Neural progenitor cell (in vitro differentiated cells): ENCODE measurements around the gene S100A2.
A peak's percentile ranks its signal among the peaks of the same experiment; 100 is the strongest.

Experiments used
- EZH2 ChIP-seq: fragments of 200-600 bp; sonication (generic); IDR thresholded peaks from 2 replicates; pipeline ENCODE4 v1.6.1; 2017; ENCODE audit warnings: antibody characterized with exemption, mild to moderate bottlenecking, moderate library complexity
- EZH2phosphoT487 ChIP-seq: fragments of 200-600 bp; sonication (generic); IDR thresholded peaks from 2 replicates; pipeline ENCODE4 v1.6.1; 2017; ENCODE audit warnings: antibody characterized with exemption
- TF ChIP-seq, protein P1 (sequence below): fragments of 200-600 bp; sonication (generic); IDR thresholded peaks from 2 replicates; pipeline ENCODE4 v1.5.1; 2017; ENCODE audit warnings: antibody characterized with exemption, mild to moderate bottlenecking

- TF ChIP-seq, protein P1, sequence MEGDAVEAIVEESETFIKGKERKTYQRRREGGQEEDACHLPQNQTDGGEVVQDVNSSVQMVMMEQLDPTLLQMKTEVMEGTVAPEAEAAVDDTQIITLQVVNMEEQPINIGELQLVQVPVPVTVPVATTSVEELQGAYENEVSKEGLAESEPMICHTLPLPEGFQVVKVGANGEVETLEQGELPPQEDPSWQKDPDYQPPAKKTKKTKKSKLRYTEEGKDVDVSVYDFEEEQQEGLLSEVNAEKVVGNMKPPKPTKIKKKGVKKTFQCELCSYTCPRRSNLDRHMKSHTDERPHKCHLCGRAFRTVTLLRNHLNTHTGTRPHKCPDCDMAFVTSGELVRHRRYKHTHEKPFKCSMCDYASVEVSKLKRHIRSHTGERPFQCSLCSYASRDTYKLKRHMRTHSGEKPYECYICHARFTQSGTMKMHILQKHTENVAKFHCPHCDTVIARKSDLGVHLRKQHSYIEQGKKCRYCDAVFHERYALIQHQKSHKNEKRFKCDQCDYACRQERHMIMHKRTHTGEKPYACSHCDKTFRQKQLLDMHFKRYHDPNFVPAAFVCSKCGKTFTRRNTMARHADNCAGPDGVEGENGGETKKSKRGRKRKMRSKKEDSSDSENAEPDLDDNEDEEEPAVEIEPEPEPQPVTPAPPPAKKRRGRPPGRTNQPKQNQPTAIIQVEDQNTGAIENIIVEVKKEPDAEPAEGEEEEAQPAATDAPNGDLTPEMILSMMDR, result peak; percentile 70
- TF ChIP-seq EZH2phosphoT487 (no peak), EZH2 (no peak)
These were observed 6.9 kb upstream of the S100A2 start for GRCh38 chr1:153572569-153573015.
